HCT116 (cell line): ENCODE data around the gene LTB4R2. TPM values are rescaled to one million over a fixed set of nuclear protein-coding genes. Genes with fewer than 3 reads are reported as not detected.

Source experiments
- ATAC-seq: fragments of 200-7000 bp; cut with Tn5 transposase; 2 replicates; pipeline ENCODE4 v1.9.1; 2020; ENCODE audit warnings: mild to moderate bottlenecking, moderate library complexity
- BruUV-seq: library from RNA; stranded (reverse); fragments of 400-500 nt; replicated peaks from 2 replicates; lab custom pipeline; 2021; lab: Mats Ljungman, UMichigan
- CTCF ChIA-PET: fragments of 300-600 bp; sonication (Branson Sonifier 250); formaldehyde crosslinking; loops from one replicate; lab custom pipeline; 2021; ENCODE audit warnings: antibody characterized with exemption; lab: Charles Lee
- POLR2A ChIA-PET: fragments of 300-600, 350-600 bp; sonication (Branson Sonifier 250); formaldehyde crosslinking; loops from one replicate; lab custom pipeline; 2021; ENCODE audit warnings: antibody characterized with exemption; lab: Charles Lee
- RAD21 ChIA-PET, 2 experiments: fragments of 300-600 bp; sonication (Branson Sonifier 250); formaldehyde crosslinking; loops; one replicate each; lab custom pipeline; 2023; ENCODE audit warnings: low total read pairs in 2 of 2; ENCODE audit not compliant: uncharacterized antibody in 2 of 2, unreplicated experiment in 2 of 2, low non-redundant PET in 1 of 2; lab: Charles Lee
- DNase-seq: peaks from one replicate; pipeline ENCODE4 v3.0.0-alpha.2; 2010; ENCODE audit warnings: low read depth, low spot score
- H2AFZ ChIP-seq: fragments of 200-600 bp; shearing (Covaris generic), sonication (generic); 2 replicates; pipeline ENCODE4 v1.6.1; 2017; ENCODE audit warnings: low read depth, mixed run types, mixed read lengths, antibody characterized with exemption, low read length; ENCODE audit not compliant: poor library complexity, severe bottlenecking
- H3K27ac ChIP-seq: 2 replicates; pipeline ENCODE4 v1.5.1; 2012; ENCODE audit warnings: low read depth, low read length
- H3K27me3 ChIP-seq: fragments of 200-600 bp; sonication (generic); 2 replicates; pipeline ENCODE4 v1.6.1; 2016; ENCODE audit warnings: mixed run types, low read length, mixed read lengths; ENCODE audit not compliant: insufficient read depth
- H3K36me3 ChIP-seq, 2 experiments: fragments of 200-500 bp in 1 of 2; fragments of 200-600 bp in 1 of 2; sonication (Bioruptor generic) in 1 of 2; sonication (generic) in 1 of 2; 2 replicates each; pipeline versions ENCODE4 v1.5.1 to v1.6.1; 2014 to 2016; ENCODE audit warnings: low read length in 2 of 2, inconsistent platforms in 1 of 2, mixed read lengths in 1 of 2, mixed run types in 1 of 2; ENCODE audit not compliant: insufficient read depth in 2 of 2, control insufficient read depth in 1 of 2
- H3K4me1 ChIP-seq, 2 experiments: fragments of 200-600 bp in 1 of 2; sonication (generic) in 1 of 2; 2 replicates each; pipeline versions ENCODE4 v1.5.1 to v1.6.1; 2012 to 2017; ENCODE audit warnings: low read length in 2 of 2, inconsistent platforms in 1 of 2, mild to moderate bottlenecking in 1 of 2, mixed read lengths in 1 of 2, mixed run types in 1 of 2, moderate library complexity in 1 of 2; ENCODE audit not compliant: insufficient read depth in 2 of 2, control insufficient read depth in 1 of 2
- H3K4me2 ChIP-seq: fragments of 200-600 bp; sonication (generic); 2 replicates; pipeline ENCODE4 v1.6.1; 2017; ENCODE audit warnings: mixed run types, low read length, mixed read lengths
- H3K4me3 ChIP-seq, 2 experiments: fragments of 200-600 bp in 1 of 2; sonication (generic) in 1 of 2; replicated peaks in 1 of 2; 2 replicates each; pipeline ENCODE4 v1.5.1; 2011 to 2016; ENCODE audit warnings: low read length in 2 of 2, control low read depth in 1 of 2, low read depth in 1 of 2, mild to moderate bottlenecking in 1 of 2, mixed read lengths in 1 of 2, mixed run types in 1 of 2
- H3K79me2 ChIP-seq: fragments of 200-600 bp; sonication (generic); 2 replicates; pipeline ENCODE4 v1.6.1; 2017; ENCODE audit warnings: mild to moderate bottlenecking, mixed run types, low read length, moderate library complexity, mixed read lengths; ENCODE audit not compliant: insufficient read depth
- H3K9ac ChIP-seq: fragments of 200-600 bp; sonication (generic); 2 replicates; pipeline ENCODE4 v1.6.1; 2016; ENCODE audit warnings: low read length, mixed read lengths
- H3K9me2 ChIP-seq: fragments of 200-600 bp; sonication (generic), shearing (Covaris generic); 2 replicates; pipeline ENCODE4 v1.6.1; 2017; ENCODE audit warnings: mixed run types, mild to moderate bottlenecking, moderate library complexity; ENCODE audit not compliant: insufficient read depth
- H3K9me3 ChIP-seq, 2 experiments: fragments of 200-500 bp in 1 of 2; fragments of 200-600 bp in 1 of 2; sonication (Bioruptor generic) in 1 of 2; sonication (generic) in 1 of 2; 2 replicates each; pipeline ENCODE4 v1.6.1; 2014 to 2017; ENCODE audit warnings: low read length in 2 of 2, mixed read lengths in 2 of 2, inconsistent platforms in 1 of 2, low read depth in 1 of 2, mild to moderate bottlenecking in 1 of 2, mixed run types in 1 of 2, moderate library complexity in 1 of 2; ENCODE audit not compliant: control insufficient read depth in 1 of 2, insufficient read depth in 1 of 2
- H4K20me1 ChIP-seq: fragments of 200-600 bp; sonication (generic), shearing (Covaris generic); 2 replicates; pipeline ENCODE4 v1.6.1; 2017; ENCODE audit warnings: mixed run types, mild to moderate bottlenecking, moderate library complexity; ENCODE audit not compliant: insufficient read depth
- CBX3 ChIP-seq: IDR thresholded peaks from 2 replicates; pipeline ENCODE4 v1.6.1; 2012; ENCODE audit warnings: low read depth
- CEBPB ChIP-seq: IDR thresholded peaks from 2 replicates; pipeline ENCODE4 v1.6.1; 2012; ENCODE audit warnings: low read depth
- CTCF ChIP-seq, 3 experiments: fragments of 200-600 bp in 1 of 3; sonication (generic) in 1 of 3; IDR thresholded peaks in 2 of 3; conservative IDR thresholded peaks in 1 of 3; 2 replicates each; pipeline ENCODE4 v1.5.1; 2012 to 2017; ENCODE audit warnings: low read depth in 2 of 3, low read length in 2 of 3, antibody characterized with exemption in 1 of 3, borderline replicate concordance in 1 of 3, control low read depth in 1 of 3, mild to moderate bottlenecking in 1 of 3, mixed read lengths in 1 of 3, mixed run types in 1 of 3, moderate library complexity in 1 of 3; ENCODE audit not compliant: insufficient read depth in 1 of 3
- EGR1 ChIP-seq: IDR thresholded peaks from 2 replicates; pipeline ENCODE4 v1.6.1; 2012; ENCODE audit warnings: low read depth
- ELF1 ChIP-seq: IDR thresholded peaks from 2 replicates; pipeline ENCODE4 v1.6.1; 2012; ENCODE audit warnings: low read depth, borderline replicate concordance
- EZH2phosphoT487 ChIP-seq: fragments of 200-600 bp; IDR thresholded peaks from 2 replicates; pipeline ENCODE4 v1.6.1; 2018; ENCODE audit warnings: antibody characterized with exemption, borderline replicate concordance
- FOSL1 ChIP-seq: IDR thresholded peaks from 2 replicates; pipeline ENCODE4 v1.6.1; 2012; ENCODE audit warnings: low read depth
- JUND ChIP-seq: IDR thresholded peaks from 2 replicates; pipeline ENCODE4 v1.6.1; 2012
- MAX ChIP-seq: IDR thresholded peaks from 2 replicates; pipeline ENCODE4 v1.6.1; 2012
- POLR2A ChIP-seq: IDR thresholded peaks from 2 replicates; pipeline ENCODE4 v1.7.0; 2011; ENCODE audit warnings: borderline replicate concordance; ENCODE audit not compliant: insufficient read depth, insufficient read length; ENCODE audit errors: extremely low read depth
- POLR2AphosphoS5 ChIP-seq: IDR thresholded peaks from 2 replicates; pipeline ENCODE4 v1.6.1; 2011; ENCODE audit warnings: mild to moderate bottlenecking, low read depth, low read length, moderate library complexity
- RAD21 ChIP-seq: IDR thresholded peaks from 2 replicates; pipeline ENCODE4 v1.6.1; 2012; ENCODE audit warnings: low read depth, mild to moderate bottlenecking
- SIN3A ChIP-seq: IDR thresholded peaks from 2 replicates; pipeline ENCODE4 v1.6.1; 2012; ENCODE audit warnings: low read depth
- SP1 ChIP-seq: IDR thresholded peaks from 2 replicates; pipeline ENCODE4 v1.6.1; 2012; ENCODE audit warnings: low read depth
- SRF ChIP-seq: IDR thresholded peaks from 2 replicates; pipeline ENCODE4 v1.6.1; 2012; ENCODE audit warnings: low read depth
- TCF7L2 ChIP-seq: IDR thresholded peaks from 2 replicates; pipeline ENCODE4 v1.7.0; 2011; ENCODE audit warnings: borderline replicate concordance, inconsistent platforms; ENCODE audit not compliant: insufficient read depth, insufficient read length; ENCODE audit errors: extremely low read depth
- YY1 ChIP-seq: IDR thresholded peaks from 2 replicates; pipeline ENCODE4 v1.6.1; 2011; ENCODE audit warnings: low read length, low read depth, moderate library complexity, mild to moderate bottlenecking; ENCODE audit not compliant: insufficient replicate concordance; ENCODE audit errors: extremely low read depth
- ZBTB33 ChIP-seq: IDR thresholded peaks from 2 replicates; pipeline ENCODE4 v1.6.1; 2011; ENCODE audit warnings: mild to moderate bottlenecking, low read length, moderate library complexity; ENCODE audit not compliant: insufficient replicate concordance; ENCODE audit errors: extremely low read depth
- ZNF274 ChIP-seq: fragments of 200-500 bp; sonication (Bioruptor generic); IDR thresholded peaks from 2 replicates; pipeline ENCODE4 v1.6.1; 2014; ENCODE audit warnings: mild to moderate bottlenecking, low read depth, low read length, inconsistent platforms
- intact Hi-C: fragments of 100-400 bp; cut with micrococcal nuclease; formaldehyde crosslinking; loops from 2 replicates; pipeline ENCODE4 v1.10.0; 2022
- total RNA-seq: library from RNA; stranded (reverse); gene quantifications from one replicate; pipeline ENCODE4 v1.2.1, GENCODE V29; 2021; ENCODE audit not compliant: unreplicated experiment

The LTB4R2 gene
- total RNA-seq, 1 experiment from 2014 or later = 15.4 TPM

GRCh38 chr14:24260780-24261157, 49.2 kb upstream of the LTB4R2 start:
- no peaks in the 10 kb centered on the region for H4K20me1 ChIP-seq
- no peak overlapping the region for H3K27ac ChIP-seq
- ChIA-PET POLR2A (no interaction called here), CTCF (no interaction called here), RAD21 (no interaction called here)
- H3K4me1 ChIP-seq = peaks cover 10 to 14% of the 10 kb centered on the region in 2 experiments
- DNase-seq (no peak), ATAC-seq (no peak)
- H3K4me2 ChIP-seq = no peak overlapping the region
- no peak overlapping the region for H3K4me3 ChIP-seq
- intact Hi-C loops = no loop called here
- no peaks in the 10 kb centered on the region for H3K79me2 ChIP-seq
- no peak overlapping the region for H2AFZ ChIP-seq
- no peak overlapping the region for H3K9ac ChIP-seq
- no peaks in the 10 kb centered on the region for H3K27me3 ChIP-seq
- no peaks in the 10 kb centered on the region for H3K9me3 ChIP-seq
- no peak for TF ChIP-seq CEBPB
- no peak for TF ChIP-seq CTCF (IDR thresholded peaks at IDR 0.05 in 2 of 3, conservative IDR thresholded peaks at IDR 0.05 in 1 of 3; ENCODE audit: borderline replicate concordance in 1 of 3, insufficient read depth in 1 of 3, low read depth in 2 of 3, low read length in 2 of 3)
- TF ChIP-seq YY1 = no peak
- TF ChIP-seq POLR2A = no peak
- TF ChIP-seq SIN3A = no peak
- TF ChIP-seq RAD21 = no peak
- TF ChIP-seq FOSL1 = no peak
- no peak for TF ChIP-seq CBX3
- TF ChIP-seq MAX = no peak
- no peak for TF ChIP-seq SRF
- TF ChIP-seq EZH2phosphoT487 = no peak
- no peak for TF ChIP-seq POLR2AphosphoS5
- no peak for TF ChIP-seq SP1
- TF ChIP-seq JUND = no peak
- no peak for TF ChIP-seq ZNF274
- TF ChIP-seq ZBTB33 = no peak
- no peak for TF ChIP-seq EGR1
- TF ChIP-seq ELF1 = no peak
- TF ChIP-seq TCF7L2 = no peak
- no peaks in the 10 kb centered on the region for H3K36me3 ChIP-seq
- BruUV-seq = no TSS peak
- no peaks in the 10 kb centered on the region for H3K9me2 ChIP-seq
